Fibroblast of skin of left biceps (primary cell): ENCODE data around the gene GRIK3.
"Not testable (repeated sequence)": the region's sequence is repeated elsewhere in the genome, so short reads cannot be mapped to it uniquely, and the experiment has no call there.

Source experiments
- DNase-seq, 2 experiments: peaks; one replicate each; pipeline ENCODE4 v3.0.0-alpha.2; 2013; ENCODE audit warnings: low read depth in 2 of 2

The GRIK3 gene

DNA sequence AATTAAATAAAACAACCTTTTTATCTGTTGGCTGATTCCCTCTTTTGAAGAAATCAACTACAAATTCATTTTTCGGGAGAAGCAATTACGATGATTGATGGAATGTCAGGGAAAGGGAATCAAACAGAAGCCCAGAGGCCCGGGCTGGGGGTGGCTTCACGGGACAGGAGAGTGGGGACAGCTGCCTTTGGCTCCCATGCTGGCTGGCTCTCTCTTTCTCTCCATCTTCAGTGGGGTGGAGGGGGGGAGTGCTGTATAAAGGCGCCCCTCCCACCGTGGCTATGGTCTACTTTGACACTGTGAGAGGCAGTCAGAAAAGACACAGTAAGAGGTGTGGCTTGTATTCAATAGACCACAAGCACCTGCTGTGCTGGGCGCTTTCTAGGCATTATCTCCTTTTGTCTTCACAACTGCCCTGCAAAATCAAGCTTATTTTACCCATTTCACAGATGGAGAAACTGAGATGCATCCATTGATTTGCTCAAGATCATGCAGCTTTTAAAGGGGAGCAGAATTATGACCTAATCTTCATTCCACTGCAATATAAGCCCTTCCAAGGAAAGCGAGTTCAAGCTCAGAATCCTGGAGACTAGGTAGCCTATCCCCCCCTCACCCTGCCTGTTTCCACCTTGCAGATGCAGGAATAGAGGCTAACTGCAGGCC is 92.9 kb downstream of the GRIK3 start:
- DNase-seq = no peak

DNA sequence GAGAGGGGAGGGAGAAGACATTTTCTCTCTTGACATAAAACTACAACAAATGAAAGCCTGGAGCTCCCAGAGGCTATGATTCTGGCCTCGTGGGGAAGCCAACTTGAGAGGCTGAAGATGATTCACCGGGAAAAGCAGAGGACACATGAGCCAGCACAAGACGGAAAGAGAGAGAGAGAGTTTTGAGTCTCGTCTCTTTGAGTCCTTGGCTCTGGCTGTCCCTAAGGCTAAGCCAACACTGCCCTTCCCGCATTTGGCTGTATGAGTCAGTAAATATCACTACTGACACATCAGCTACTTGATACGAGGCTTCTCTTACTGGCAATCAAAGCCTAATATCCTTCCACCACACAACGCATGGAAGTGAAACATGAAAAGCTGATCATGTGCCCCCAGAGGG is 95.5 kb downstream of the GRIK3 start:
- DNase-seq = no peak

DNA sequence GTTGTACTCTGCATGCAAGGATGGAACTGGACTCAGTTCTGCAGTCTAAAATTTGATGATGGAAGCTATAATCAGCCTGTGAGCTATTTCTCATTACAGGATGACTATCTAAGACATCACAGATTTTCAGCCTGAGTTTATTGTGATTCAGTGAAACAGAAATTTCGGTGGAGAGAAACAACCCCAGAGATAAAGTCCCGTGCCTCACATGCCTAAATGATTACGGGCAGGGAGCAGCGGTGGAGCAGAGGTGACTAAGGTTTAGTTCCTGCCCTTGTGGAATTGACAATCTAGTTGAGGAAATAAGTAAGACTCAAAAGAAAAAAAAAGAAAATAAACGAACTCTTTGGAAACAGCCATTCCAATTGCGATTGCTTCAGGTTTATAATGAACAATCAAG is 96.9 kb downstream of the GRIK3 start:
- no peak for DNase-seq

DNA sequence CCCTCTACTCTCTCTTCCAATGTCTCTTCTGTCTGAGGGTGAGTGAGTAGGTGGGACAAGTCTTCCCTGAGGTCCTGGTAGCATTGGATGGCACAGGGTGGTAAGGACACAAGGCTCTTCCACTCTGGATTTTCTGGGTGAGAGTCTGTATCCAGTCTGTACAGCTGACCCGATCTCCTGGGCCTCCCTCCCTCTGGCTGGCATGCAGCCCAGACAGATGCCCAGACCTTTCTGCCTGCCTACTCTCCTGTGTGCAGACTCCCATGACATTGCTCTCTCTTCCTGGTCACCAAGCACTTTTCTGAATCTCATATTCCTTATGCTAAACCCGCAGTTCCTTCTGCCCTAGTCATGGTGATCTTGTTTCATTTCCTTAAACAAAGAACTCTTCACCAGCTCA is 100.3 kb downstream of the GRIK3 start:
- DNase-seq = no peak

DNA sequence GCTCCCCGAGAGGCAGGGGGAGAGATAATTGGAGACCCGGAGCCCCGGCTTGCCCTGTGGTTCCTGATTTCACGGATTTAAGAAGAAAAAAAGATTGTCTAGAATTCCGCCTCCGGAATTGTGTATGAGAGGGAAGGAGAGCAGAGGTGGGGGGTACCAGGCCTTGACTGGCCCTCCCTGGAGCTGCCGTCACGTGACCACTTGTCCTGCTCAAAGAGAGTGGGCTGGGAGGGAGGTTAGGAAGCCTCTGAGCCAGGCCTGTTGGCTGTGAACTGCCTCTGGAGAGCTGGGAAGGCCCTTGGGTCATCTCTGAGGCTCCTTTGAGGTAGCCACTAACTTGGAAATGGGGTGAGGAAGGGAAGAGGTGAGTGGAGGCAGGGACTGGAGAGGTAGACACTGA is 106.5 kb downstream of the GRIK3 start:
- no peak for DNase-seq

DNA sequence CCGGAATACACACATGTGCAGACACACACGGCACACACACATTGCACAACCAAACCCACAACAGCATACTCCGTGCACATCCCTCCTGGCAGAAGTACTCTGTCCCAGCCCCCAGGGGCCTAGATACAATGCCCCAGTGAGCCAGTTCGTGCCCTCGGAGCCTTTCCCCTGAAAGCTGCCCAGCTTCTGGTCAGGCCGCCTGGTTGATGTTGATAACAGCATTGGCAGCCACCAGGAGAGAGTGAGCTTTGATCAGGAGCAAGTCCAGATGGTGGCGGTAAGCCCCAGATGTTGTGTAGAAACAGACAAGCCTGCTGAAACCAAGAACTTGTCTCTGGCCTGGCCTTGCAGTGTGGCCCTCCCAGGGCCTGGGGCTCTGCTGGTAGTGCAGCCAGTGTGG is 109.1 kb downstream of the GRIK3 start:
- no peak for DNase-seq

DNA sequence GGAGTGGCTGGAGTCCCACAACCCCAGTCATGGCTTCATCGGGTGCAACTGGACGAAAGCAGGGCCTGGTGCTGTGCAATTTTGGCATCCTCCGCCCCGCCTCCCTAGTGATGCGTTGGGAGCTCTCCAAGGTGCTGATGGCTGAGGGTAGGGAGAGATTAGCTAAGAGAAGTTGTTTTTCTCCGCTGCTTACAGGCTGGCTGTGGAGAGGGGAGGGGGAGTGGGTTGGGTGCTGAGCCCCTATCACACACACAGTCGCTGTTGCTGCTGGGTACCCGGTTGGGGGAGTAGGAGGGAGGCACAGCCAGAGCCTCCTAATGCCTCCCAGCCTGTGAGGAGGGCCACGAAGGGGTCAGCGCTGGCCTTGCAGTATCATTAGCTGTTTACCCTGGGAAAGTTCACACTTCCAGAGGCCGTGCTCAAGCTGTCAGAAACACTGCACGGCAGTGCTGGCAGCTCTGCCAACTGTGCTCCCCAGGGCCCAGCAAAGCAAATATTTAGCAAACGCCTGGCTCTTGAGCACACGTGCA is 110.0 kb downstream of the GRIK3 start:
- DNase-seq = no peak

DNA sequence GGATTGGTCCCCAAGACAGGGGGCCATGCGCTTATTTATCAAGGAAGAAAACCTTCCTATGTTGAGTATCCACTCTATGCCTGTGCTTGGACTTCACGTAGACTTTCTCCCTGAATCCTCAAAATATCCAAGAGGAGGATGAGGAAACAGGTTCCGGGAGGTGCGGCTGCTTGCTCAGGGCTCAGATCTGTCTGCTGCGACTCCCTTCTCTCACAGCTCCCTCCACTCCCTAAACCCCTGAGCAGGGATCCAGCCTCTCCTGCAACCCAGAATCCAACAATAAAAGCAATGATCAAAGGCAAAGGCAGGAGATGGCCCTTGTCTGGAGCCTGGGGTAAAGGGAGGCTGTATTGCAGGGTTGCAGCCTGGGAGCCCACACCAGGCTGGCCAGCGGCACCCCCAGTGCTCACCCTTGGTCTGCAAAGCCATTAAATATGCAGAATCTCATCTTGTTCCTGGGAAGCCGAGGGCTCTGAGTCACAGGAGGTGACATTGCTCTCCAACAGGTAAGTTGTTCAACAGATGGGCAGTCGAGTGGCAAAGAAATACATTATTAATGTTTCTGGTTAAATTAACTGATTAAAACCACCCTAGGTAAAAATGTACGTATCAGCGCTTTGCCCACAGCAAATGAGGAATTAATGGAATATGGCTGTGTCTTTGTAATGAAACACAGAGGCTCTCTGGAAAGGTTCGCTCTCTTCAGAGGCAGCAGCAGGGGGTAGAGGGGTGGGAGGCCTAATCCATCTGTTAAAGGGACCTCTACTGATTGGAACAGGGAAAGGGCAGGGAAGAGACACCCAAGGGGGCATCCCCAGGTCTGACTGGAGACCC is 111.5 kb downstream of the GRIK3 start:
- no peak for DNase-seq

DNA sequence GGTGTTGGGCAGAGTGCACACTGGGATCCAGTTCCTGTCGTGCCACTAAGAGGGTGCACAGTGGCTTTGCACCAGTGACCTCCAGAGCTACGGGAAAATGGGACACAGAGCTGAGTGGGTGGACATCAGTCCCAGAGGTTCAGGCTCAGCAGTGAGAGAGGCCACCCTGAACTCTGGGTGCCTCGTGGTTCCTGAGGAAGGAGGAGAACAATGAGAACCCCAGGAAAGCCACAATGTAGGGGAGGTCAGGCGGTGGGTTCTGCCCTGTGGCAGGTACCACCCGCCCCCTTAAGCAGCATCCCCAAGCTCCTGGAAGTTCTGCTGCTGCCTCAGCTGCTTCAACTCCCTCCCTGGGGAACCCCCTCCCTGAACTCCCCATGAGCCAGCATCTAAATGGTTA is 112.2 kb downstream of the GRIK3 start:
- DNase-seq = no peak

DNA sequence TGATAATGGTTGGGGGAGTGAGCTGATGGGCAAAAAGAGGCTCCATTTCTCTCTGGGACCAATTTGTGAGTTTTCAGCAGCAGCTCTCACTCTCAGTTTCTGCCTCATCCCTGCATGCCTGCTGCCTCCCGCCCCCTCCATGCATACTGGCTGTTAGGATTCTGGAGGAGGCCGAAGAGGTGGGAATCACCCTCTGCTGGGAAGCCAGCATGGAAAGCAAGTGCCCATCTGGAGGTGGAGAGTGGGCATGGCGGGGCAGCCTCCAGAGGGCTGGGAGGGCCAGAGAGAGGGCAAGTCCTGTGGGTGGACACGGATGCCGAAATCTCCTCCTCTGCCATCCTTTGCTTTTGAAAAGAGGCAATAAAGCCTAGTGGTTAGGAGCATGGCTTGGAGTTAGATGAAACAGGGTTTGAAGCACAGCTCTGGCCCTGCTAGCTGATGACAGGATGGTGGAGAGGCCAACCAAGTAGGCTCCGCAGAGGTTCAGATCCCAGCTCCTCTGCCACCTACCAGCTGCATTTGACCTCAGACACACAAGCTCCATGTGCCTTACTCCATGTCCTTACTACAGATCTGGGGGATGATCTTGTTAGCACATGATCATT is 113.4 kb downstream of the GRIK3 start:
- no peak for DNase-seq

DNA sequence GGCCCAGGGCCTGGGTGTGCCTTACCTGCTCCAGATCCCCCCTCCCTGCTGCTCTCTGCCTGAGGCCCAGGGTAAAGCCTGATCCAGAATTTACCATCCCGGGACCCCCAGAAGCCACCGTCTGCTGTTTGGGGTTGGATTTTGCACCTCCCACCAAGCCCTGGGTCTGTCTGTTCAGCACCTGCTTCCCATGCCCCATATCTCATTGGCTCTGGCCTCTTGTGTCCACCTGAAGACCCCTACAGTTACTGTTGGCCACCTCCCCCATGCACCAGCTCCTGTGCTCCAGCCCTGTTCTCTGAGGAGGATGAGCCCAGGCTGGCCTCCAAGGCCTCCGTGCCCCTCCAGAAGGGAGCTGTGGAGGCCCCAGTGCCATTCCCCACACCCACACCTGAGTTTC is 113.9 kb downstream of the GRIK3 start:
- no peak for DNase-seq

DNA sequence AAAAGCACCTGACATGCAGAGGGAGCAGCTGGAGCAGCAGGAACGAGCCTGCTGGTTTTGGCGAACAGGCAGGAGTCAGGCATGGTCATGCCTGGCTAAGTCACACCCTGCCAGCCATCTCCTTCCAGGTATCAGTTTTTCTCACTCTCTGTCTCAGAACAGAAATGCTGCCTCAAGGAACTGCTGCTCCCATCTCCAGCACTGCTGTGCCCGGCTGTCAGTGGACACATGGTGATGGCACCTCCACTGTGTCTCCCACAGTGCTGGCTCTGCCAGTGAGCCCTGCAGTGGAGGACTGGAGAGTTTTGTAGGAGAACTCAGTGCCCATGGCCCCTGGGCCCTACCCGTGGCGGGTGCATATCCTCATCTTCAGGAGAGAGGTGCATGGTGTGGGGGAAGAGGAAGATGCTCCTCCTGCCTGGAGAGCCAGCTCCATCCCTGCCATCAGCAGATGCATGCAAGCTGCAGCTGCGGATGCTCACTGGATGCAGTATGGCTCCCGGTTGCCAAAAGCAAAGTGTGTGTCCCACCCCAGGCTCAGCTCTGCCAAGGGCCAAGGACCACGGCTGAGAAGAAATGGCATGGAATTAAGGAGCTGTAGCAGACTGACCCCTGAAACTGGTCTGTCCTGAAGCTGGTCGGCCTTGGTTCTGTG is 114.7 kb downstream of the GRIK3 start:
- DNase-seq = no peak

DNA sequence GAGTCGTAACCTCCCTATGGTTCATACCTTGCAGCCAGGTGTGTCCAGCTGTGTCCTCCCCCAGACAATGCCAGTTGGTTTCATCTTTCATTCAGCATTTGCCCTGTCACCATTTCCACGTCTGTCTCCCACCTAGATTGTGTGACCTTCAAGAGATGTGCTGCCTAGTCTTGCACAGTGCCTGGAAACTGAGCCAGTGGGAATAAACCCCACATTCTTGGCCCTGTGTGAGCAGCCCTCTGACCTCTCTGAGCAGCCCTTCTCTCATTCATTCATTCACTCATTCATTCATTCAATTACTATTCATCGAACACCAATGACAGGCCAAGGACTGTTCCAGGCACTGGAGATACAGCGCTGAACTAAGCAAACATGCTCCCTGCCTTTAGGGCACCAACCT is 115.7 kb downstream of the GRIK3 start:
- no peak for DNase-seq

DNA sequence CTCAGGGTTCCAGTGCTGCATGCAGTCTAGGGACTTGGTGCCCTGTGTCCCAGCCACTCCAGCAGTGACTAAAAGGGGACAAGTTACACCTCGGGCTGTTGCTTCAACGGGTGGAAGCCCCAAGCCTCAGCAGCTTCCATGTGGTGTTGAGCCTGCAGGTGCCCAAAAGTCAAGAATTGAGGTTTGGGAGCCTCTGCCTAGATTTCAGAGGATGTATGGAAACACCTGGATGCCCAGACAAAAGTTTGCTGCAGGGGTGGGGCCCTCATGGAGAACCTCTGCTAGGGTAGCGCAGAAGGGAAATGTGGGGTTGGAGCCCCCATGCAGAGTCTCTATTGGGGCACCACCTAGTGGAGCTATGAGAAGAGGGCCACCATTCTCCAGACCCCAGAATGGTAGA is 117.8 kb downstream of the GRIK3 start:
- not testable (repeated sequence) for DNase-seq

DNA sequence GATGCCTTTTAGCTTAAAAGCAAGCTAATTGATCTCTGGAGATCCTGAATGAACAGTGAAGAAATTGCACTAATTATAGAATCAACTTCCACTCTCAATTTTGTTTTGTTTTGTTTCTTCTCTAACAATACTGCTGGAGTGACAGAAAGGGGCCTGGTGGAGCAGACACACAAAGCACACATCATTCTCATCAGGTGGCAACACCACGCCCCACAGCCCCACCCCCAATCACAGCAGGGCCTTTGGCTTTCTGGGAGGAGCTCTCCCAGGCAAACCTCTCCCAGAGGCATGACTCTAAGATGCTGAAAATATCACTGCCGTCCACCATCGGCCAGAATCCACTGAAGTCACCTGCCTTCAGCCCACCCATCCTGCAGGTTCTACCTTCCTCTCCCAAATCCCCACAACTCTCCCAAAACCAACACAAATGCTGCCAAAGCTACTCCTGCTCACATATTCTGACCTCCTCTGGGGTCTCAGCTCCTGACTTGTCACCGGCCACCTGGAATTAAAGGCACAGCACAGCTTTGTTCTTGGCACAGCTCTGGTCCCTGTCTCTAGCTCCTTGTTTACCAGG is 120.7 kb downstream of the GRIK3 start:
- DNase-seq = no peak

DNA sequence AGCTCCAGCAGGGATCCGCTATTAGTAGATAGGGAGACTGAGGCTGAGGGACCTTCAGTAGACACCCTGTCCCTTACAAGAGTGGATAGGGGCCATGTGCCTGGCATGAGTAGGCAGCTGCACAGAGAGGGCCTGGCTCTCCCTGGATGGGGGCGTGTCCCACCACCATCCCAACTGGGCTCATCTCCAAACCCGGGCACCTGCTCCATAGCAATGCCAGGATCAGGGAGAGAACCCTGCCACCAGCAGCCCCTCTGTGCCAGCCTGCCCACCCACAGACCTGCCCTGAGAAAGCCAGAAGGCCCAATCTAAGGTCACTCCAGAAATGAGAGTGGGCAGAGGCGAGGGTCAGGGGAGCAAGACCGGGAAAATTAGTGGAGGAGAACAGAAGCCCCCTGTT is 121.3 kb downstream of the GRIK3 start:
- no peak for DNase-seq

DNA sequence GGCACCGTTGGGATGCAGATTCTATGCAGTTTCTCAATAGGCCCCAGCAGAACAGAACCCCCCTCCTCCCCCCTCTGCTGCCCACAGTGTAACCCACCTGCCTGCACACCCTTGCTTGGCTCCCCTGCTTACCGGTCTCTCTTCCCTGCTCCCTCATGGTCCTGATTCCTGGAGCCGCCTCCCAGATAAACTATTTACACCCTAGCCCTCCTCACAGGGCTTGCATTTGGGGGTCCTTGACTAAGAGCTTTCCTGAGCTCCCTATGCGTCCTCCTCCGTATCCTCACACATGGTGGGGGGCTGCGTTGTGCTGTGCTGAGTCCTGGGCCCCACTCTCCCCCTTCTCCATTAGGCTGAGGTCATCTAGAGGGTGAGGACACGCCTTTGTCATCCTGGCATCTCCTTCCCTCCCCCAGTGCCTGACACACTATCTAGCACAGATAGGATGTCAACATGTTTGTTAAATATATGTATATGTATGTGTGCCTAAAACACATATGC is 121.9 kb downstream of the GRIK3 start:
- no peak for DNase-seq

DNA sequence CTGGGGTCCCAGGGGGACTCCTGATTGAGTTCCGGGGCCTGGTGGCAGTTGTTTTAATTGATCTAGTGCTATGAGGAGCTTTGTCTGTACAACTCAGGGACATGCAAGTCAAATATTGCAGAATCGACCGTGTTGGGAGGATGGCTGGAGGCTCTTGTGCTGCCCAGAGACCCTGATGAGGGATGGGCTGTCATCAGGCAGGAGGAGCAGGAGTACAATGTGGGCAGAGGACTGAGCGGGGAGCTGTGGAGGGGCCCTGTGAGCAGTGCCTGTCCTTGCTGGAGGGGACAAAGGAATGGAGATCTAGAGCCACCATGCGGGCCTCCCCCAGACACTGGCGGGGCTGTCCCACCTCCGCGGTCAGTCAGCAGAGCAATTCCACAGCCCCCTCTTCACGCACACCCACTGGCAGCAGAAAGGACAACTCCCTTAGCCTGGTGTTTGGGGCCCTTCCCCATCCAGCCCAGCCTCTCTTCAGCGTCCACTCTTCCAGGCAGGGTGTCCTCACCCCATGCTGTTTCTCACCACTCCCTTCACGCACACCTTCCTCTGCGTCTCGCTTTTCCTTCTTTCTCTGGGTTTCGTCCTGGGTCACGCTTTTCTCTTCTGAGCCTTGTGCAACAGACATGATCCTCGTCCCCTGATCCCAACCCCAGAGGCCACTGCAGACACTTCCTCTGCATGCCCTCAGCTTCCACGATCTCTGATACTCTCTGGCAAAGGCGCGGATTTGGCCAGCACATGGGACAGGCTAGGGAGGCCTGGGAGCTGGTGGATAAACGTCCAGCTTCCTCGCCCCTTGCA is 122.6 kb downstream of the GRIK3 start:
- no peak for DNase-seq

DNA sequence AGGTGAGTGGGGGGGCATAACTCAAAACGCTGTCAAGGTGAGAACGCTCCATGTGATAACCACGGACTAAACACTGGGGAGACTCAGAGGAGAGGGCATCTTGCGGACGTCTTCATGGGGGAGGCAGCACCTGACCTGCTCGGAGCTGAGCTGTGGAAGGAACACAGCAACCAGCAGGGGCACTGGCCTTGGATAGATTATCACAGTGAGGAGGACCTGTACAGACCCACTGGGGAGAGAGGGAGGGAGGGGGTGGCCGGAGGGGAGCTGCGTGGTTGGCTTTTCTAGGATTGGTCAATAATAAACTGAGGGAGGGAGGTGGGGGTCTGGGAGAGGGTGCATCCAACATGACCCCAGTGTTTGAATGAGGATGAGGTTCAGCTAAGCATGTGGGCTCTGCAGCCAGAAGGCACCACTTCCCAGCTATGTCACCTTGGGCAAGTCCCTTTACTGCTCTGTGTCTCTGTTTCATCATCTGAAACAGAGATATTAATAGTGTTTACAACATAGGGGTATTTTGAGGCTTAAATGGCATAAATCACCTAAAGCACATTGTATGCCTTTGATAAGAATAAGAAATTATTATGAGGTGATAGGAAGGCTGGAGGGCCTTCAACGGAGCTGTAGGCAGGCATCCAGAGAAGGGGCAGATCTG is 123.3 kb downstream of the GRIK3 start:
- DNase-seq = no peak

DNA sequence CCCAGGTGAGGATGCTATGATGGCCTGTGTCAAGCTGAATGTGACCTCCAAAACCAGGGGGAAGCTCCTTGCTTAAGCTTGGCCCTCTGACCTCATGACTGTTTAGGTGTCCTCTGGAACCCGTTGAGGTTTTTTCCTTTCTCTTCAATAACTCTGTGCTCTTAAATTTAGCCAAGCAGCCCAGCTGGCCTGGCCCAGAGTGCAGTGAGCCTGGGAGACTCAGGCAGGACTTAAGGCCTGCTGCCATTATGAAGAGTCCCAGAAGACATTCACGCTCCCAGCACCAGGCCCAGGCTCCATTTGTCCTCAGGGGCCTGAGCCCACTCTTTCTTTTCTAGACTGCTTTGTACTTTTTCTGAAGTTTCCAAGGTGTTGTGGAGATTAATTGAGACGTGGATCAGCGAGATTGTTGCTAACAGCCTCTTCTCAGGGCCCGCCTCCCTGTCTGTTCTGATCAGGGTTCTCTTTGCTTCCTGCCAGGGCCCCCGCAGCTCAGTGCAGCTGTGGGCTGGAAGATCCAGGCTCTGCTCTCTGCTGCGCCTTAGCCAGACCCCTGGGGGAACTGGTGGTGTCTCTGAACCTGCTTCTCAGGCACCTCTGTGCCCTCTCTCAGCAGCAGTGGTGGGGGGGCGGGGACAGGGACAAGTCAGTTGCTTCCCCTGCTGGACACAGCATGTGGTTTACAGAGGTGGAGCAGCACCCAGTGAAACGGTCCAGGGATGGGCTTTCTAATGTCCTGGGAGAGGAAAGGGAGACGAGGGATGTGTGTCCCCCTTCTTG is 124.2 kb downstream of the GRIK3 start:
- no peak for DNase-seq
